ENCODE measurements around the gene RBMS2. TPM values are rescaled to one million over a fixed set of nuclear protein-coding genes. Genes with fewer than 3 reads are reported as not detected.

Gene RBMS2
- total RNA-seq, 1 experiment from 2014 or later = 62.7 TPM

DNA sequence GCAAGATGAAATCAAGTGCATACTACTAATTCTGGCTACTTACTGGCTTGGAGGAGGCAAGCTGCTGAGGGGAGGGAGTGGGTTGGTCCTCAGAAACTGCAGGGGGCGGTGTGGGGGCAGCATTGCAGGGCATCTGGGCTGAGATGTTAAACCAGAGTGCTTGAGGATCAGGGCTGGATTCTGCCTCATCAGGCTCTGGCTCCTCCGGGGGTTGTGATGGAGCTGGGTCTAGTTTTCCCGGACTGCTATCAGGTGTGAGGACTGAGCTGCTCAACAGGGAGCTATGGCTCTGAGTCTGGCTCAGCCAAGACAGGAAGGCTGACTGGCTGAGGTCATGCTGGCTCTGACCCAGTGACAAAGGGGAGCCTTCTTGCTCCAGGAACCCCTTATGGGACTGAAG is 79.9 kb downstream of the RBMS2 start:
- intact Hi-C loops (cut with micrococcal nuclease) = no loop called here
- DNase-seq (ENCODE audit: unreplicated experiment) = no peak
- Mint-ChIP-seq H3K4me1 (ENCODE audit: insufficient read depth, unreplicated experiment) (no peaks in the 10 kb centered on the region), H3K4me3 (ENCODE audit: unreplicated experiment) (no peak overlapping the region), H3K9me3 (ENCODE audit: unreplicated experiment) (no peaks in the 10 kb centered on the region), H3K27me3 (ENCODE audit: insufficient read depth, unreplicated experiment) (no peaks in the 10 kb centered on the region), H3K36me3 (ENCODE audit: insufficient read depth, unreplicated experiment) (peaks cover 98% of the 10 kb centered on the region), H3K27ac (ENCODE audit: low read depth, unreplicated experiment) (peak overlapping the region; percentile 23)
- ChIA-PET POLR2A (interaction anchor here (0.9 to 1.3 kb wide), 3 partner anchors 12 to 27 kb away, joined by 3 to 11 read pairs (median 3); no protein-coding TSS in a partner anchor), CTCF (interaction anchor here (0.6 to 4.6 kb wide), 8 partner anchors 8 to 113 kb away, joined by 4 to 32 read pairs (median 12); partner anchors contain the start of gene BAZ2A)
- TF ChIP-seq, protein P1, sequence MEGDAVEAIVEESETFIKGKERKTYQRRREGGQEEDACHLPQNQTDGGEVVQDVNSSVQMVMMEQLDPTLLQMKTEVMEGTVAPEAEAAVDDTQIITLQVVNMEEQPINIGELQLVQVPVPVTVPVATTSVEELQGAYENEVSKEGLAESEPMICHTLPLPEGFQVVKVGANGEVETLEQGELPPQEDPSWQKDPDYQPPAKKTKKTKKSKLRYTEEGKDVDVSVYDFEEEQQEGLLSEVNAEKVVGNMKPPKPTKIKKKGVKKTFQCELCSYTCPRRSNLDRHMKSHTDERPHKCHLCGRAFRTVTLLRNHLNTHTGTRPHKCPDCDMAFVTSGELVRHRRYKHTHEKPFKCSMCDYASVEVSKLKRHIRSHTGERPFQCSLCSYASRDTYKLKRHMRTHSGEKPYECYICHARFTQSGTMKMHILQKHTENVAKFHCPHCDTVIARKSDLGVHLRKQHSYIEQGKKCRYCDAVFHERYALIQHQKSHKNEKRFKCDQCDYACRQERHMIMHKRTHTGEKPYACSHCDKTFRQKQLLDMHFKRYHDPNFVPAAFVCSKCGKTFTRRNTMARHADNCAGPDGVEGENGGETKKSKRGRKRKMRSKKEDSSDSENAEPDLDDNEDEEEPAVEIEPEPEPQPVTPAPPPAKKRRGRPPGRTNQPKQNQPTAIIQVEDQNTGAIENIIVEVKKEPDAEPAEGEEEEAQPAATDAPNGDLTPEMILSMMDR (IDR thresholded peaks at IDR 0.05; ENCODE audit: unreplicated experiment) = no peak
- BruUV-seq (replicated peaks) = no TSS peak

DNA sequence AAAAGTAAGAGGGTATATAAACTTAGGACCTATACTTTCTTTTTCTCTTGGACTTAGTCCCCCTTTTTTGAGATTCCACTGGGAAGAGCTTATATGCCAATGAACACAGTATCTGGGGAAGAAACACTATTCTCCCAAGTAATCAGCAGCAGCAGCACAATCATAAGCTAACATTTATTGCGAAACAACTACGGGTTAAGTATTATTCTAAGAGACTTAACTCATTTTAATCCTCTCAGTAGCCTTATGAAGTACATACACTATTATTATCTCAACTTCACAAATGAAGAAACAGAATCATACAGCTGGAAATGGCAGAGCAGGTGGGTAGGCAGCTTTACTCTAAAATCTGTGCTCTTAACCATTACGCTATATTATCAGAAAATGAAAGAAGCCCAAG is 80.6 kb downstream of the RBMS2 start:
- TF ChIP-seq, protein P1 (IDR thresholded peaks at IDR 0.05; ENCODE audit: unreplicated experiment) = no peak
- intact Hi-C loops (cut with micrococcal nuclease) = no loop called here
- no TSS peak for BruUV-seq (replicated peaks)
- Mint-ChIP-seq H3K27ac (ENCODE audit: low read depth, unreplicated experiment) (peak overlapping the region; percentile 23), H3K27me3 (ENCODE audit: insufficient read depth, unreplicated experiment) (no peaks in the 10 kb centered on the region), H3K9me3 (ENCODE audit: unreplicated experiment) (no peaks in the 10 kb centered on the region), H3K36me3 (ENCODE audit: insufficient read depth, unreplicated experiment) (peaks cover 98% of the 10 kb centered on the region), H3K4me3 (ENCODE audit: unreplicated experiment) (no peak overlapping the region), H3K4me1 (ENCODE audit: insufficient read depth, unreplicated experiment) (no peaks in the 10 kb centered on the region)
- ChIA-PET CTCF (interaction anchor here (0.6 to 4.6 kb wide), 7 partner anchors 8 to 99 kb away, joined by 4 to 32 read pairs (median 12); partner anchors contain the start of gene BAZ2A), POLR2A (interaction anchor here (1.1 kb wide), 1 partner anchor 27 kb away, joined by 3 read pairs; no protein-coding TSS in a partner anchor)
- DNase-seq (ENCODE audit: unreplicated experiment) = no peak

DNA sequence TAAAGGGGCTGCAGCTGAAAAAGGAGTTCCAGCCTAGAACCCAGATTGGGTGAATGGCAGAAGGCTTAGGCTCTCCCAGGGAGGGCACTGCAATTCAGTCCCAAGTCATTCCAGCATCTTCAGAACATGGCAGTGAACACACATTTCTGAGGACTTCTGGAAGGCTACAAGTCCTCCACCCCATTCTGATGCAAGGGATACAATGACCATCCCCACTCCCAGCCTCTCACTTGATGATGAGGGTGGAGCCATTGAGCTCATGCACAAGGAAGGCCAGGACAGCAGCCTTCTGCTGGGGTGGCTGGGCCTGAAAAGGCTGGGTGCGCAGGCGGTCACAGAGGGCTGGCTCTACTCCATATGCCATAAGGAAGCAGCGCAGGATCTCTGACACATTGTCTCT is 82.7 kb downstream of the RBMS2 start:
- intact Hi-C loops (cut with micrococcal nuclease) = no loop called here
- BruUV-seq (replicated peaks) = no TSS peak
- Mint-ChIP-seq H3K4me1 (ENCODE audit: insufficient read depth, unreplicated experiment) (no peaks in the 10 kb centered on the region), H3K4me3 (ENCODE audit: unreplicated experiment) (no peak overlapping the region), H3K9me3 (ENCODE audit: unreplicated experiment) (no peaks in the 10 kb centered on the region), H3K27ac (ENCODE audit: low read depth, unreplicated experiment) (no peak overlapping the region), H3K27me3 (ENCODE audit: insufficient read depth, unreplicated experiment) (no peaks in the 10 kb centered on the region), H3K36me3 (ENCODE audit: insufficient read depth, unreplicated experiment) (peaks cover 100% of the 10 kb centered on the region)
- TF ChIP-seq, protein P1 (IDR thresholded peaks at IDR 0.05; ENCODE audit: unreplicated experiment) = no peak
- ChIA-PET CTCF (interaction anchor here (0.5 to 1.2 kb wide), 5 partner anchors 13 to 194 kb away, joined by 3 read pairs; no protein-coding TSS in a partner anchor), POLR2A (interaction anchor here (1.2 kb wide), 1 partner anchor 10 kb away, joined by 3 read pairs; no protein-coding TSS in a partner anchor)
- no peak for DNase-seq (ENCODE audit: unreplicated experiment)

DNA sequence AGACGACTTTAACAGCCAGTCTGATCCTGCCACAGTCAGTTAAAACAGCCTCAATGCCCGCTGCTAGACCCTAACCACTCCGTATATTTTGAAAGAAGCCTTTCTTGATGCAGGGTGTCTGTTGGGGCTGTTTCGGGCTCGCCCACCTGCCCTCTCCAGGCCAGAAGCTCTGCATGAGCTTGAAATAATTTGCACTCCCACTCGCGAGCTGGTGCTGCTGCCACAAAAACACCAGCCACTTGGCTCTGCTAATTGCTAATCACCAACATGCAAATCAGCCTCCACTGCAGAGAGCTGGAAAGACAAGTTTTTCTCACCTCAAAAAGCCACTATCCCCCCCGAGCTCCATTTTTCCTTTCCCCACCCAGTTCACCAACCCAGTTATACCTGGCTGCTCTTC is 93.0 kb downstream of the RBMS2 start:
- ChIA-PET CTCF (interaction anchor here (0.6 kb wide), 1 partner anchor 27 kb away, joined by 3 read pairs; no protein-coding TSS in a partner anchor), POLR2A (interaction anchor here (1.0 to 1.3 kb wide), 2 partner anchors 21 to 126 kb away, joined by 3 to 5 read pairs; partner anchors contain the start of gene GLS2)
- TF ChIP-seq, protein P1 (IDR thresholded peaks at IDR 0.05; ENCODE audit: unreplicated experiment) = no peak
- no peaks in the 10 kb centered on the region for H3K9me3 Mint-ChIP-seq (ENCODE audit: unreplicated experiment)
- no peak overlapping the region for H3K4me3 Mint-ChIP-seq (ENCODE audit: unreplicated experiment)
- no peaks in the 10 kb centered on the region for H3K27me3 Mint-ChIP-seq (ENCODE audit: insufficient read depth, unreplicated experiment)
- peaks cover 5% of the 10 kb centered on the region for H3K4me1 Mint-ChIP-seq (ENCODE audit: insufficient read depth, unreplicated experiment)
- intact Hi-C loops (cut with micrococcal nuclease) = no loop called here
- peaks cover 97% of the 10 kb centered on the region for H3K36me3 Mint-ChIP-seq (ENCODE audit: insufficient read depth, unreplicated experiment)
- DNase-seq (ENCODE audit: unreplicated experiment) = no peak
- no peak overlapping the region for H3K27ac Mint-ChIP-seq (ENCODE audit: low read depth, unreplicated experiment)
- no TSS peak for BruUV-seq (replicated peaks)

All from MCF 10A (cell line).